ENCODE data around the gene SLC6A6.

DNA sequence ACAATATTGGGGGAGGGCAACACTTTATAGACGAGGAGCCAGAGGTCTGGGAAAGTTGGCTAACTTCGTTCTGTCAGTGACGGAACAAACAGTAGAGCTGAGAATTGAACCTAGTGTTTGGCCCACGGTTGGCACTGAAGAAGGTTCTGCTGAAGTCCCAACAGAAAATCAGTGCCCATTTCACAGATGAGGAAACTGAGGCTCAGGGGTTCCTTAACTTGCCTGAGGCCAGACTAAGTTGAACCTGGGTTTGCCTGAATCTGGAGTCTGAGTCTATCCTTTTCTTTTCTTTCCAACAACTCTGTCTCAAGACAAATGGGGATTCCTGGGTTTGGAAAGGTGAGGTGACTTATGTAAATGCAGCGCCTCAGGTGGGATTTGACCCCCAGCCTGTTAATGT is 55.1 kb downstream of the SLC6A6 start:
- TF ChIP-seq, protein P1, sequence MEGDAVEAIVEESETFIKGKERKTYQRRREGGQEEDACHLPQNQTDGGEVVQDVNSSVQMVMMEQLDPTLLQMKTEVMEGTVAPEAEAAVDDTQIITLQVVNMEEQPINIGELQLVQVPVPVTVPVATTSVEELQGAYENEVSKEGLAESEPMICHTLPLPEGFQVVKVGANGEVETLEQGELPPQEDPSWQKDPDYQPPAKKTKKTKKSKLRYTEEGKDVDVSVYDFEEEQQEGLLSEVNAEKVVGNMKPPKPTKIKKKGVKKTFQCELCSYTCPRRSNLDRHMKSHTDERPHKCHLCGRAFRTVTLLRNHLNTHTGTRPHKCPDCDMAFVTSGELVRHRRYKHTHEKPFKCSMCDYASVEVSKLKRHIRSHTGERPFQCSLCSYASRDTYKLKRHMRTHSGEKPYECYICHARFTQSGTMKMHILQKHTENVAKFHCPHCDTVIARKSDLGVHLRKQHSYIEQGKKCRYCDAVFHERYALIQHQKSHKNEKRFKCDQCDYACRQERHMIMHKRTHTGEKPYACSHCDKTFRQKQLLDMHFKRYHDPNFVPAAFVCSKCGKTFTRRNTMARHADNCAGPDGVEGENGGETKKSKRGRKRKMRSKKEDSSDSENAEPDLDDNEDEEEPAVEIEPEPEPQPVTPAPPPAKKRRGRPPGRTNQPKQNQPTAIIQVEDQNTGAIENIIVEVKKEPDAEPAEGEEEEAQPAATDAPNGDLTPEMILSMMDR (IDR thresholded peaks at IDR 0.05) = no peak
- no peak for TF ChIP-seq POLR2A (IDR thresholded peaks at IDR 0.05)

Measured in body of pancreas (tissue), 4 donors.